Islet of Langerhans (tissue), 1 donor: ENCODE results near the gene FGF12.

Experiments
- FAIRE-seq: peaks from one replicate; lab custom pipeline; 2011; peaks lifted over from hg19 to GRCh38; lab: Jason Lieb, UNC

The FGF12 gene

DNA sequence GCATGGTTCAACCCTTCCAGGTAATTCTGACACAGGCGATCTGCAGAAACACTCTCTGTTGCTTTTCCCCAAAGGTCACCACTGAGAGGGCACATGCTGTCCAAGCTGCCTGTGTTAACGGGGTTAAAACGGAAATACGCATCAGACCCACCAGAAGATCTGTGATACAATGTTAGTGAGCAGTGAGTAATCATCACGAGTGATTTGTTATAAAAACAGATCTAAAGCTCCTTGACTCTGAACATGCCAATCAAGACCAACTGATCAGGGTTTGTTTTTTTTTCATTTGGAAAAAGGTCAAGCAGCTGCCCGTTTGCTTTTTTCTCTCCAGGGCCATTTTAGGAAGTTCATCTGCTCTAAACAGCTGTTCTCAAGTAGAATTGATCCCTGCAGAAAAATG lies 43.2 kb downstream of the FGF12 start:
- no peak for FAIRE-seq

DNA sequence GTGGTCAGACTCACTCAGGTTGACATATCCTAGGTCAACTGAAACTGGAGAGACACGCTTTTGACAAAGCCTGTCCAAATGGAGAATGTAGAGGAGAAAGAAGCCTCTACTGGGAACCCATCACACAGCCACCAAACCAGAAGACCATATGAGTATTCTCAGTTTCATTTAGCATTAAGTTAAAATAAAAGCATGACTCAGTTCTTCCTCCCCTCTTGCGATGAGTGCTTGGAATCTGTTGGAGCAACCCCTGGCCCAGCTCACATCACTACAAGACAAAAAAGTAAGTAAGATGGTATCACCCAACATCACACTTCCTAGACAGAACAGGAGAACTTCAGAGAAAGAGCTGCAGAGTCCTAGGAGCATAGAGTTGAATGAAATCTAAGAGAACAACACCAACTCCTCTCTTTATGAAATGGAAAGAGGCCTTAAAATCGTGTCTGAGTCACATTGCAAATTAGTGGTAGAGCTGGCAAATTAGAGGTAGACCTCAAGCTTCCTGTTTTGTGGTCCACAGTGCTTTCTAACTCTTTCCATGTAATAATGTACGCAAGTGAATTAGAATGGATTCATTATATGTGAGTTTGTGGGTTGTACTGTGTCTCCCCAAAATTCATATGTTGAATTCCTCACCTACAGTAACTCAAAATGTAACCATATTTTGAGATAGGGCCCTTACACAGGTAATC lies 51.2 kb downstream of the FGF12 start:
- FAIRE-seq, result no peak

DNA sequence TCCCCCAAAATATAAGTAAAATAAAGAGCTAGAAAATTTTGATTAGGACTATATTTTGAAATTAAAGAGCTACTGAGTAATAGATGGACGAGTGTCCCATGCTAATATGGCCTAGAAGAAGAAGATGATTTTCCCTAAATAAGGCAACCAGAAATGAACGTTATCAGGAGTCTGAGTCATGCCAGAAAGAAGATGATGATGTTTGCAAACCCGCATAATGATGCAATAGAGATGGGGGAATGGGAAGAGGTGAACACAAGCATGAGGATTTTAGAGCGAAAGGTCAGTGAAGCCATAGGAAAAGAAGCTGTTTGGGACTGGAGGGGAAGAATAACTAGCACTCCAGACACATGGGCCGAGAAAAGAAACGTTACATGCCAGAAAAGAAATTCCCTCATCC lies 71.7 kb downstream of the FGF12 start:
- FAIRE-seq, result no peak

DNA sequence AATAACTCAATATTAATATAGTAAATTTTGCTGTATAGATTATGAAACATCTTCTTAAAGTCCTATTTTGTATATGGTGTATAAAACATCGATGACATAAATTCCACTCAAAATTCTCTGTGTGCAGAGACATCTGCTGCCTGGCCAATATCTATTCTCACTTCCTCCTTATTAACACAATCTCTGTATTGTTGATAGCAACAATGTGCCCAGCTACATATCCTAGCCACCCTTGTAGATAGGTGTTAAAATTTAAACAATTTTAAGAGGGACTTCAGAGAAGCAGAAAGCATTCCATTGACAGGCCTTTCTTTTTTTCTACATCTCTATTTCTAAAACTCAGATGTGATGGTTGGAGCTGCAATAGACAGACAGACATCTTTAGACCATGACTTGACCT lies 72.3 kb downstream of the FGF12 start:
- no peak for FAIRE-seq

DNA sequence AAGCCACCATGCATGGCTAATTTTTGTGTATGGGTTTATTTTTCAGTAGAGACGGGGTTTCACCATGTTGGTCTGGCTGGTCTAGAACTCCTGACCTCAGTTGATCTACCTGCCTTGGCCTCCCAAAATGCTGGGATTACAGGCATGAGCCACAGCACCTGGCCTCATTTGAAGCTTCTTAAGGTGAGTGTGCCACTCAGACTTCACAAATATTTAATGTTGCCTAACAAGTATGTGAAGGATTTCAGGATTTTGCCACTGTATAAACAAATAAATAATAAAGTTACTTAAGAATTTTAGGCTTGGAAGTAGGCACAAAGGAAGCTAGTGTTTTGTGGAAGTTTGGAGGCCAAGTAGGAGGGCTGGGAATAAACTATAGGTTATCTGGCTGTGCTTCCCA lies 73.5 kb downstream of the FGF12 start:
- FAIRE-seq, result no peak

DNA sequence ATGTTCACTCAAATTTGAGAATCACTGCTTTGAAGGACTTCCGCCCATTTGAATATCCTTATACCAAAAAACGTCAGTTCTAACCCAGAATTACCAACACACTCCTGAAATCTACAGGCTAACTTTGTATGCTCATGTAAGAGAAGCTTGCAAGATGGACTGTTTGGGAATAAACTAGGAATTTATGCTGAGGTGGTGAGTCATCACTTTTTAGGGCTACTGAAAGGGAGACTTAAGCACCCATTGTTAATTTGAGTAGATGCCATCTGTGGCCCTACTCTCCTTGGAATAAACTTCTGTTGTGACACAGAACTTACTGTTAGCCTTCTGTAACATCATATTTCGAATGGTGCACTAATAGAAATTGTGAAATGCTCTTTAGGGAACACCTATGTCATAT lies 74.6 kb downstream of the FGF12 start:
- no peak for FAIRE-seq

DNA sequence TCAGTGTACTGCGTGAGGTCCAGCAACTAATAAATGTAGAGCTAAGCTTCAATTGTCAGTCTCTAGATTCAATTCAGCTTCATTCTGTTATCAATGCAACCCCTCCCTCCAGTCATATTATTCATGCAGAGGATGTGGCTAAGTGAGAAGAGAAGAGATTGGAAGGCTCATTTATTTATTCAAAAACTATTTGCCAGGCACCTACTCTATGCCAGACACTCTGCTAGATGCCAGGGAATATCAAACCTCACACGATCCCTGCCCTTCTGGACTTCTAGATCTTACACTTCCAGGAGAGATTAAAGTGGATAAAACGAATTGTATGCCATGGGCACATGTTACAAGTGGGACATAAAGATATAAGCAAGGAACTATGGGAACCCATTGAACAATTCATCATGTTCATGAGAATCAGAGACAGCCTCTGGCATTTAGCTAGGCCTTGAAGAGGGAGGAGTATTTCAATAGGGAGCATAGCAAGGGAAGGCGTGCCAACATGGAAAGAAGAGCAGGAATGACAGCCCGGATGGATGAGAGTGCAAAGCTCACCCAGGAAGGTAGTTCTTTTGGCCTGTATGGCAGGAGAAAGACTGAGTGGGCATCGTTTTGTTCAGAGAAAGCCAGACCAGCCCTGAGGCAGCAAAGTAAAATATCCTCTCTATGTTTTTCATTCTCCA lies 75.4 kb downstream of the FGF12 start:
- FAIRE-seq, result no peak

DNA sequence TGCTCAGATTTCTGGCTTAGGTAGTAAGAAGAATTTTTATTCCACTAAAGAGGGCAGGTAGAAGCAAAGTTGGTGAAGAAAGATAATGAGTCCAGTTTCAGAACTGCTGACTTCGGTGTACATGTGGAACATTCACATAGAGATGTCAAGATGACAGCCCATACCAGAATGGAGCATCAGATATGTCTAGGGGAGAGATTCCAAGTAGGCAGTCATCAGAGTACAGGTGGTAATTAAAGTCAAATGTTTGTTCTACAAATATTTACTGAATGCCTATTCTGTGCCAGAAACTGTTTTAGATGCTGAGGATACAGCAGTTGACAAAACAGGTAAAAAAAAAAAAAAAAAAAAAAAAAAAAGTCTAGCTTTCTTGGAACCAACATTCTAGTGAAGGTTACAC lies 81.9 kb downstream of the FGF12 start:
- no peak for FAIRE-seq

DNA sequence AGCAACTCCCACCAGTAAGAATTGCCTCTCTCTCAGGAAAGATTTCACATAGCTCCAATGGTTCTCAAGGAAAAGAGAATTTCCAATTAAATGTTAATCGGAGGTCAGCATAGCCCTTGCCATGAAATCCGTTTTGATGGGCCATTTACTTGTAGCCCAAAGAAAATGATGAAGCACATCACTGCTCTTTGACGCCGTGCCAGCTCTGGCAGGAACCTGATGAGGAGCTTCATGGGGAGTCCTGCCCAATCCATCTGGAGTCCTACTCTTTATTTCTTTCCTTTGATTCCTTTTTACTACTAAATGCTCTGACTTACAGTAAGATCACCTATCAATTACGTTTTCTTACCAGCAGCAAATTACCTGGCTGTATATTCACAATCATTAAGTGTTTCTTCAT lies 84.7 kb downstream of the FGF12 start:
- FAIRE-seq, result no peak

DNA sequence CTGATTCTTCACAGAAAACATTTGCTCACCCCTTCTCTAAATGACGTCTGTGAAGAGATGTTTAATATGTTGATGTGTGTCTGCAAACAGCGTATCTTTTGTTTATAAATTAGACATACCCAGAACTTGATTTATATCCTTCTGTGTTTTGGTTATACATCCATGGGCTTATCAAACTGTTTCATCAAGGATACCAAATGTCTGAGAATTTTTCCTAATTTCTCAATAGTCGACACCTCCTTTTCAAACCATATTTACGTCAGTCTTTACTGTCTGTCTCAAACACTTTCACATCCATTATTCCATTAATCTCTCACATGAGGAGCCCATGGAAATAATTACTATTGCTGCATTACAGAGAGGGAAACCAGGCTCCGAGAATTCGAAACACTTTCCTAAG lies 85.4 kb downstream of the FGF12 start:
- no peak for FAIRE-seq

DNA sequence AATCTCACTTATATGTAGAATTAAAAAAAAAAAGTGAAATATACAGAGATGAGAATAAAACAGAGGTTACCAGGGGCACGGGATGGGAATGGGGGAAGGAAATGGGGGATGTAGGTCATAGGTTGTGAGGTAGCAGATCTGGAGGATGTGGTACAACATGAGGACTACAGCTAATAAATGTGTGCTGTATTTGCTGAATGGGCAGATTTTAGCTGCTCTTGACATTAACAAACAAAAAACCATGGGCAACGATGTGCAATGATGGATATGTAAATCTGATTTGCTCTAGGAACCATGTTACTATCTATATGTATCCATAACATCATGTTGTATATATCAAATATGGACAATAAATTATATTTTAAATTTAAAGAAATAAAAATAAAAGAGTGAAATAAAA lies 87.4 kb downstream of the FGF12 start:
- FAIRE-seq, result no peak

DNA sequence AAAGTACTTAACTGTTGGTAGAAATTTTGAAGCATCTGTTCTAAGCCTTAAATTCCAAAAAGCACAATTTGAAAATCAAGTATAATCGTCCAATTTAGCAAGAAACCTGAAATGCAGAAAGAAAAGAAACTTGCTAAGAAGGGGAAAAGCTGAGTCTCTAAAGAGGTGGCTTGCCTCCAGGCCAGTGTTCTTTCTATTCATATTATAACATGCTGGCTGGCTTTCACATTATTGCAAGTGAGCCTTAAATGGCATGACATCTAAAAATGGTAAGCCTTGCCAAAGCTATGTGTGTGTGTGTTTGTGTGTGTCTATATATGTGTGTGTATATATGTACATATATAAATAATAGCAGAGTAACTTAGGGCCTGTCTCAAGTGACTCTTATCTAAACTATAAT lies 89.5 kb downstream of the FGF12 start:
- FAIRE-seq, result no peak

DNA sequence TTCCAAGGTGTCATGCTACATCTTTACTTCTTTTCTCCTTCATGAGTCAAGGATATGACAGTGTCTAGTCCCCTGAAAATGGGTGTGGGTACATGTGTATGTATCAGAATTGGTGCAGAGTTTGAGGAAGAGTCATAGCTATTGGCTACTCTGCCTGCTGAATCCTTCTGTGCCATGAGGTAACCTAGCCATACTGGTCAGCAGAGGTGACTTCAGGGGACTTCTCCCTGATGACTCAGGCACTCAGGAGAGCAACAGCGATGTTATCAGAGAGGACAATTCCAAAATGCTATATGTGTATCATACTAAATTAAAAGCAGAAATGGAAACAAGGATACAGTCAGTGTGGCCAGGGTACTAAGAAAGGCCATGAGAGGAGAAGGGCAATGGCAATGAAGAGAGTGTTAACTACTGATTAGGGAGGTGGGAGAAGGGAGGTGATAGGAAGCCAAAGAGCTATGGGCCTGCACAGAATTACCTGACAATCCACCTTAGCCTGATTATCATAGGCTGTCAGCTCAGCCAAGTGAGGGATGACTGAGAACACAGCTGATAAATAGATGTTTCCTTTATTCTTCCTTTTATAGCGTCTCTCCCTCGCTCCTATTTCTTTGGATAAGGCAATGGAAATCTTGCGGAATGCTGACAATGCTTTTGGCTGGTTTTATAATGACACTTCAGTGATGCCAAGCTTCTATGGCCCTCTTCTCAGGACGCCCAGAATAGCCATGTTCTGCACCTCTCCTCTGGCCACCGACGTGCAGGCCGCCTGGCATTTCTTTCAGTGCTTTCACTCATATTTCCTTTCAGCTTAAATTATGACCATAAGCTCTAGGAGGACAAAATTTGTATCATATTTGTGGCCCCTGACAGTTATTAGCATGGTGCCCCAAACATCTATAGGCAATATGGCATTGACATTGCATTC lies 90.6 kb downstream of the FGF12 start:
- no peak for FAIRE-seq

DNA sequence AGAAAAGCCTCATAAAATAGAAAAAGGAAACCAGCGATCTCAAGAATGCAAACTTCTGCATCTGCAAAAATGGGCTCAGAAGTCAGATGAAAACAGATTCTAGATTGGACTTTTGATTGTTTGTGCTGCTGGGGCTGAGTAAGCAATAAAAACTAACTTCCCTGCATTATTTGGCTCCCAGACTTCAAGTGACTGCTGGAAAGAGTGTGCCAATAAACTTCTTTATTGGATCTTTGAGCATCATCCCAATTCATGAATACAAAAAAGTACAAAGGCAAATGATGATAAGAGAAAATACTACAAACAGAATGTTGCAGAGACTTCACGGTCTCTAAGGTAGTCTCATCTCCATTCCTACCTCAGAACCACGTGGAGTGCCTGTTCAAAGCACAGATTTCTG lies 97.9 kb downstream of the FGF12 start:
- FAIRE-seq, result no peak

DNA sequence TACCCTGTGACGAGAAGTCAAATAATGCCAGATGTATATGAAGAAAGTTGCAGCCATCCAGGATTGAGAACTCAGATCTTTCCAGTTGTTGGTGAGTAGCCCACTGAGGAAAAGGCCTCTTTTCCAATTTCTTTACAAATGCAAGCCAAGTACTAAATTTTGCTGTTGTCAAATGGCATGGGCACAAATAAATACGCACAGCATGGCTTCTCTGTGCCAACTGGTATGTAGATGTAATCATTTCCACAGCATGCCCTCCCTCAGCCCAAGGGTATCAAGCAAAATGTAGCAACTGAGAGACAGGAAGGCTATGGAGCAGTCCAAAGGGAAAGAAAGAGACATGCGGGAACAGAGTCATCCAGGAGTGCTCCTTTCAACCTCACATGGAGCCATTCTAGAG lies 105.4 kb downstream of the FGF12 start:
- no peak for FAIRE-seq

DNA sequence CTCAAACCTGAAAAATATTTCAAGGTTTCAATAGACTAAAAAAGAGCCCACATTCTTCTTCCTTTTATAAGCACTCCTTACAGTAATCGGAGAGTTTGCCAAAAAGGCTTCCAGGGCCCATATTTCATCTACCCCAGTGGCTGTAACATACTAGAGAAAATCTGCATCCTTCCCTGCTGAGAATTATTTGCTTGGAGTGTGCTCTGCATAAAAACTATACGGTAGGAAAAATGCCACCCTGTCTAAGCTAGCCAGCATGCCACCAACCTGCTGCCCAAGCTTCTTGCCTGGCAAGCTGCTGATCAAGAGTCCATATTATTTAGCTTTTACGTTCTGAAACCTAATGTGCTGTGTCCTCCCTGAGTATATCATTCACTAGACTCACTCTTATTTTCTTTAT lies 107.1 kb downstream of the FGF12 start:
- FAIRE-seq, result no peak

DNA sequence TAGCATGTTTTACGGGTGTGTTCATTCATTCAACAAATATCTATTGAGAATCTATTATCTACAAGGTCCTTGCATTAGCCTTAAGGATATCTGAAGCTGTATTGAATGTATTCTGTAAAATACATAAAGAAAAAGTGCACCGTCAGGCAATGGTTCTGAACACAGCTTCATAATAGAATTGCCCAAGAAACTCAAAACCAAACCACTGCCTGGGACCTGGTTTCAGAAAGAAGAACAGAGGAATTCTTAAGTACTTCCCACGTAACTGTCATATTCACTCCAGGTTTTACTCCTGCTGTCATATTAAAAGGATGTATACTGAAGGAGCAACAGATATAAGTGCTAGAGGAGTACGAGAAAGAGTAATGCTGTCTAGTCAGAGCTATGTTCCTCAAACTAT lies 115.9 kb downstream of the FGF12 start:
- FAIRE-seq, result no peak

DNA sequence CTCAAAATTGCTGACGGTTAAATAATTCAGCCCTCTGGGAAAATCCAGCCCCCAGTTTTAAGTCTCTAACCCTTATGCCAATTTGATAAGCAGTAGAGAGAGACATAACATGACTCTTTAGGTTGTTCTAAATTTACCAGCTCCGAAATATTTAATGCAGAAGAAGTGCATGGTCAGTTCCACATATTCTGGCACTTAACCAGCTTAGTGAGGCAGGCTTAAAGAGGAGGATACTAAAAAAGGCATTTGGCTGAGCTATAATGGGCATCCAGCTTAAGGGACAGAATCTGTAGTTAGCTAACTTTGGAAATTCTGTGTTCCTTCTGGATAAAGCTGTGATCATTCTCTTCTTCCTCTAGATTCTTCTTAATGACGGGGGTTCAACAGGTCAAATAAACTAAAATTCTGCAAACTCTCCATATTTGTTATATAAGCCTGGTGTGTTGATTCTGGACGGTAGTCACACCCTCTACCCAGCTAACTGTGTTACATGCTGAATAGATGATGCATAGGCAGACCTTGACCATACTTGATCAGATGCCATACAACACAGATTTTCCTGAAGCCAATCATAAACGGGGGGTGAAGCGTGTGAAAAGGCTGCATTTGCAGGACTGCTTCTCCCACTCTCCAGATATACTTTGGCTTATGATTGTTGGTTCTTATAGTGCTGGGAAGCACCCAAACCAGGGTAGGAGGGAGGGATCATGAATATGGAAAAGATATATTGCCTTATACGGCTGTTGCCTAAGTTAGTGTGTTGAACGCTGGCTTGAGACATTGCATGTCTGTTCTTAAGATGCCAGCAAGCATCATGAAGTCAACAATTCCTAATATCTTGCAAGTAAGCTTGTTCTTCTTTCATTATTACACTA lies 118.4 kb downstream of the FGF12 start:
- FAIRE-seq, result no peak

DNA sequence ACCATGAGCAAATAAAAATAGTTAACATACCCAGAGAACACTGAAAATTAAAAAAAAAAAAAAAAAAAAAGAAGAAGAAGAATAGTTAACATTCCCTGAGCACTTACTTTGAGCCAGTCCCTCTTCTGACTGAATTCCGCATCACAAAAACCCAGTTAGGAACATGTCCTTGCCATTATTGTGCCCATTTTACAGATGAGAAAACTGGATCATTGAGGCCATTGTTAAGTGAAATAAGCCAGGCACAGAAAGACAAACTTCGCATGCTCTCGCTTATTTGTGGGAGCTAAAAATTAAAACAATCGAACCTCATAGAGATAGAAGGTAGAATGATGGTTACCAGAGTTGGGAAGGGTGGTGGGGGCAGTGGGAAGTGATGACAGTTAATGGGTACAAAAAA lies 119.5 kb downstream of the FGF12 start:
- no peak for FAIRE-seq

DNA sequence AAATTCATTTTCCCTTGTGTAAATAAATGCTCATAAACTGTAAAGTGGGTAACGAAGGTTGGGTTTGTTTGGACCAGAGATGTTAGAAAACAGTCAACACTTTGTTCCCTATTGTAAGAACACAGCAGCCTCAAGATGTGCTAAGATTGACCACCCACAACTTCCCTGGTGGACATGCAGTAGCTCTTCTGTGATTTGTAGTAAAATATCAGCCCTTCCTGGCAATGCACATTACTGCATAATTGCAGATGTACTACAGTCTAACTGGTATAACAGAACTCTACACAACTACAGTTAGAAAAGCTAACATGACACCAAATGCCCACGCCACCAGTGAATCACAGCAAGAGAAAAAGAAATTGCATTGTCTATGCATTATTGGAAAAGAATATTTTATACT lies 129.4 kb downstream of the FGF12 start:
- FAIRE-seq, result no peak

DNA sequence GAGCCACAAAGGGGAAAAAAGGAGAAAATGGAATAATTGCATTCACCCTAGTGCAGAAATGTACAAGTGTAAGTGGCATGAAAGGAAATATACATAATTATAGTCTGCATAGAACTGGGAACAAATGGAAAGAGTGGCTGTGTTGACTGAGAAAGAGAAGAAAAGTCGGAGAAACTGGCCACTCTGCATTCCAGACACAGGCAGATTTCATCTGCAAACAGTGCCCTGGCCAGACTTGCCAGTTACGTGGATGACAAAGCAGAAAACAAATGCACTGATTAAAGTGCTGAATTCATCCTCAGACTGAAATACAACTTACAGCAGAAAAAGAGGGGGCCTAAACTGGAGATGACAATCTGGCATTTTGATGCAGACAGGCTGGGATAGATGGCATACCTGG lies 129.8 kb downstream of the FGF12 start:
- FAIRE-seq, result no peak

DNA sequence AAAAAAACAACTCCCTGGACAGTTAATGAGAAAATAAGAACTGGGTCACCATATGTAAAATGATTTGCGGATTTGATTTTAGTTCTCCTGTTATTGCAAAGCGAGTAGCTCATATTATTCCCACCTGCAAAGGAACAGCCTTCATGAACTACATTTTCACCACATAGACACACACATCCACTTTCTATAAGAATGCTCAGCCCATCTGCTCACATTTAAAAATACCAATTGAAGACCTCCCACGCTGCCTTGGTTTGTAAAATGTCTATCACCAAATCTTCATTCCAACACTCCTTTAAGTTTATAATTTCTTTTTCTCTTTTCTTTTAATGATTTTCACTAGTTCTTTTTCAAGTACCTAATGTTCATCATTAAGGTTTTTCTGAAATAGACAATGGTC lies 148.6 kb downstream of the FGF12 start:
- no peak for FAIRE-seq
